NB4 (cell line): ENCODE measurements around the gene CNPPD1.
A peak's percentile ranks its signal among the peaks of the same experiment; 100 is the strongest.

ENCODE experiments used
- DNase-seq: peaks from one replicate; pipeline ENCODE4 v3.0.0; 2010; ENCODE audit warnings: low read depth
- H3K4me3 ChIP-seq: one replicate; pipeline ENCODE4 v1.5.1; 2011; ENCODE audit warnings: mild to moderate bottlenecking, low read depth, low read length, moderate library complexity
- MYC ChIP-seq: IDR thresholded peaks from 2 replicates; pipeline ENCODE4 v1.6.1; 2011; ENCODE audit warnings: low read depth, low read length
- POLR2A ChIP-seq: IDR thresholded peaks from 2 replicates; pipeline ENCODE4 v1.6.1; 2011; ENCODE audit warnings: mild to moderate bottlenecking; ENCODE audit not compliant: insufficient read length; ENCODE audit errors: extremely low read depth
- TF ChIP-seq, protein P1 (sequence below): IDR thresholded peaks from one replicate; pipeline ENCODE4 v1.5.1; 2012; ENCODE audit warnings: low read depth, low read length
- TF ChIP-seq, protein P2 (sequence below): IDR thresholded peaks from 2 replicates; pipeline ENCODE4 v1.6.1; 2011; ENCODE audit warnings: low read depth, low read length

The CNPPD1 gene

GRCh38 chr2:219209236-219210195 lies 32.8 kb upstream of the CNPPD1 start:
- no peak for TF ChIP-seq POLR2A
- TF ChIP-seq, protein P1, sequence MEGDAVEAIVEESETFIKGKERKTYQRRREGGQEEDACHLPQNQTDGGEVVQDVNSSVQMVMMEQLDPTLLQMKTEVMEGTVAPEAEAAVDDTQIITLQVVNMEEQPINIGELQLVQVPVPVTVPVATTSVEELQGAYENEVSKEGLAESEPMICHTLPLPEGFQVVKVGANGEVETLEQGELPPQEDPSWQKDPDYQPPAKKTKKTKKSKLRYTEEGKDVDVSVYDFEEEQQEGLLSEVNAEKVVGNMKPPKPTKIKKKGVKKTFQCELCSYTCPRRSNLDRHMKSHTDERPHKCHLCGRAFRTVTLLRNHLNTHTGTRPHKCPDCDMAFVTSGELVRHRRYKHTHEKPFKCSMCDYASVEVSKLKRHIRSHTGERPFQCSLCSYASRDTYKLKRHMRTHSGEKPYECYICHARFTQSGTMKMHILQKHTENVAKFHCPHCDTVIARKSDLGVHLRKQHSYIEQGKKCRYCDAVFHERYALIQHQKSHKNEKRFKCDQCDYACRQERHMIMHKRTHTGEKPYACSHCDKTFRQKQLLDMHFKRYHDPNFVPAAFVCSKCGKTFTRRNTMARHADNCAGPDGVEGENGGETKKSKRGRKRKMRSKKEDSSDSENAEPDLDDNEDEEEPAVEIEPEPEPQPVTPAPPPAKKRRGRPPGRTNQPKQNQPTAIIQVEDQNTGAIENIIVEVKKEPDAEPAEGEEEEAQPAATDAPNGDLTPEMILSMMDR: no peak
- no peak for TF ChIP-seq MYC
- TF ChIP-seq, protein P2, sequence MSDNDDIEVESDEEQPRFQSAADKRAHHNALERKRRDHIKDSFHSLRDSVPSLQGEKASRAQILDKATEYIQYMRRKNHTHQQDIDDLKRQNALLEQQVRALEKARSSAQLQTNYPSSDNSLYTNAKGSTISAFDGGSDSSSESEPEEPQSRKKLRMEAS: no peak
- no peak overlapping the region for H3K4me3 ChIP-seq
- DNase-seq: no peak

DNA sequence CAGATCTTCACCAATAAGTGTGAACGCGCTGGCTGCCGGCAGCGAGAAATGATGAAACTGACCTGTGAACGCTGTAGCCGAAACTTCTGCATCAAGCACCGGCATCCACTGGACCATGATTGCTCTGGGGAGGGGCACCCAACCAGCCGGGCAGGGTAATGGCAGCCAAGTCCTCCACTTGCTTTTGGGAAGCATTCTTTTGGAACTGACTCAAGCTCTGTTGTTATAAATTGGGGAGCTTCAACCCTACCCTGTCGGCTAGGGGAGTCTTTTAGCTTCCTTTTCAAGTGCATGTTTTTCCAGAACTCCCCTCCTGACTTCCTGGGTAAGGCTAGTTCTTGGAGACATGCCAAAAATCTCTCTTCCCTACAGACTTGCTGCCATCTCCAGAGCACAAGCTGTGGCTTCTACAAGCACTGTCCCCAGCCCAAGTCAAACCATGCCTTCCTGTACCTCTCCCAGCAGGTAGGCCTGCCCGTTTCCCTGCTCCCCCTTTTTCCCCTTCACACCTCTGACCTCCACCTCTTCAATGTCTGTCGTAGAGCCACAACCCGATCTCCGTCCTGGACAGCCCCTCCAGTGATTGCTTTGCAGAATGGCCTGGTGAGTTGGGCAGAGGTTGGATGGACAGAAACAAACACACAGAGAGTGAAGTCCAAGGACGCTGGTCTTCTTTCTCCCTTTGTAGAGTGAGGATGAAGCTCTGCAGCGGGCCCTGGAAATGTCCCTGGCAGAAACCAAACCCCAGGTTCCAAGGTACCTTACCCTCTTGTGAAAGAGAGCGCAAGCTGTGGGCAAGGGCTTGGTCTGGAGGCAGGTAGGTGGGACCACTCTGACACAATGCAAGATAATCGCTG lies 31.4 kb upstream of the CNPPD1 start:
- no peak for DNase-seq
- no peak overlapping the region for H3K4me3 ChIP-seq
- TF ChIP-seq, protein P1: no peak
- TF ChIP-seq, protein P2: no peak
- TF ChIP-seq MYC: no peak
- TF ChIP-seq POLR2A: no peak

DNA sequence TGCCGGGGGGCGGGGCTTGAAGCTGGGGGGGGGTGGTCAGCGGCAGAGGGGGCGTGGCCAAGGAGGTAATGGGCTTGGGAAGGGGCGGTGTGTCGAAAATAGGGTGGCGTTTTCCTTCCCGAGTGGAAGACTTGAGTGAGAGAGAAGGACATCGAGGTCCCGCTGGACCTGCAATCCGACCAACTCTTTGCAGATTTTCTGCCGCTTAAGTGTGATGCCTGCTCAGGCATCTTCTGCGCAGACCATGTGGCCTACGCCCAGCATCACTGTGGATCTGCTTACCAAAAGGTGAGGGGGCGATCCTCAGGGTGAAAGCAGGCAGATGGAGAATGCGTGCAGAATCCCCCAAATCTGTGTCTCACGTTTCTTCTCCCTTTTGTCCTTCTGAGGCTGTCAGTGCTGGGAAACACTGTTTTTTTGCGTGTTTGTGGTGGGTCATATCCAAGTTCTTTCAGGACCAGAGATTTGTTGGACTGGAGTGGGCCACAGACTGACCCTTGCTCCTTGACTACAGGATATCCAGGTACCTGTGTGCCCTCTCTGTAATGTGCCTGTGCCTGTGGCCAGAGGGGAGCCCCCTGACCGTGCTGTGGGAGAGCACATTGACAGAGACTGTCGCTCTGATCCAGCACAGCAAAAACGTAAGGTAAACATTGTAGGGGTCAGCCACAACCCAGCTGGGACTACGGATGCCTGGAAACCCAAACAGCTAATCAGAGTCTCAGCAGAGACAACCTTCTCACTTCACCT lies 30.6 kb upstream of the CNPPD1 start:
- no peak for TF ChIP-seq POLR2A
- no peak for TF ChIP-seq MYC
- TF ChIP-seq, protein P1: no peak
- TF ChIP-seq, protein P2: no peak
- DNase-seq: no peak
- H3K4me3 ChIP-seq: peak overlapping the region; percentile 58

GRCh38 chr2:219206328-219207133 lies 29.8 kb upstream of the CNPPD1 start, which contains the start of gene ZFAND2B:
TSS of gene ZFAND2B (plus strand) at chr2:219206782. CDS start at chr2:219206988, 206 bp downstream.
- peak; percentile 95 for DNase-seq
- TF ChIP-seq, protein P2: peak; percentile 52; the same call in 1 of the 2 replicates
- TF ChIP-seq MYC: peak; percentile 76
- TF ChIP-seq, protein P1: no peak
- peak; percentile 97 for TF ChIP-seq POLR2A
- peak within 1 kb of the TSS; percentile 75 for H3K4me3 ChIP-seq

- TF ChIP-seq, protein P2: no peak
- TF ChIP-seq MYC (no peak), POLR2A (no peak)
- TF ChIP-seq, protein P1: no peak
- peak overlapping the region; percentile 75 for H3K4me3 ChIP-seq
- DNase-seq: no peak
Measured at GRCh38 chr2:219205981-219206327, 29.2 kb upstream of the CNPPD1 start.
